HG03196 (cell line): ENCODE measurements around the gene ETS1.

Experiments
- ATAC-seq: cut with Tn5 transposase; IDR thresholded peaks from one replicate; pipeline ENCODE4 v1.9.1; 2021; ENCODE audit not compliant: unreplicated experiment

The ETS1 gene

GRCh38 chr11:128569291-128569690 is 18.1 kb downstream of the ETS1 start:
- ATAC-seq = no peak

- ATAC-seq = no peak
Observed at GRCh38 chr11:128568166-128568778, 19.1 kb downstream of the ETS1 start.

- ATAC-seq = no peak
Observed at GRCh38 chr11:128567130-128567529, 20.2 kb downstream of the ETS1 start.

DNA sequence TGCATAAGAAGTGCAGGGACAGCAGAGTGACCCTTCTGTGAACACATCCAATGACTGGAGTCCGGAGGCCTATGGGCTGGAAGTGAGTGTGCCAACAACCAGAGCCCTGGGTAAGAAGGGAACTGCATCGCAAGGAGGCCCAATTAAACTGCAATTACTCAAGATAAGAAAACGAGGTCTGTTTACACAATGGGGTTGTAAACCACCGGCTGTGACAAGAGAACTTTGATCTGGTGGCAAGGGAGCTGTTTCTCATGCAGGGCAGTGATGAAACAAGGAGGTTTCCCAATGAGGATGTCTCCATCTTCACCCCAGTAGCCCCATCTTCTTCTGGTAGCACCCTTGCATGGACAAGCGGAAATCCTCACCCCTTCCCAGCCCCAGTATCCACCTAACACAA is 21.5 kb downstream of the ETS1 start:
- ATAC-seq = no peak

DNA sequence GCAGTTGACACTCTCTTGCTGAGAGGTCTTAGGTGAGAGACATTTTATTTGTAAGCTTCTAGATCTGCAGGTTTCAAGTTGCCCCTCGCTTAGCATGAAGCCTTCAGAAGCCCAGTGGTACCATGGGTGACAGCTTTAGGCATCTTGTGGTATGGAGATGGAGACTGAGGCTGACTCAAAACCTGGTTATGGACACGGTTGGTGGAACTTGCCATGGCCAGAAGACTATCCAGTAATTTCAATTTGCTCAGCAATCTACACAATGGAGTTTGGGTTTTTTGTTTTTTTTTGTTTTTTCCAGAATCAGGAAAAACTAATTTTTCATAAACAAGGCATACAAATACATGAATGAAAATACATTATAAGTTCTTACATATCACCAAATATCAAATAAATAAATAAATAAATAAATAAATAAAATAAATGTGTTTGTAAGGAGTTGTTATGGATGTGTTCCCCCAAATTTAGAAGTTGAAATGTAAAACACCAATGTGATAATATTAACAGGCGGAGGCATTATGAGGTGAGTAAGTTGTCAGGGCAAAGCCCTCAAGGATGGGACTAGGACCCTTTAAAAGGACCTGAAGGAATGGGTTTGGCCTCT is 22.6 kb downstream of the ETS1 start:
- ATAC-seq = no peak

- ATAC-seq = no peak
Observed at GRCh38 chr11:128563942-128564641, 23.3 kb downstream of the ETS1 start.

GRCh38 chr11:128563308-128563707 is 24.1 kb downstream of the ETS1 start:
- no peak for ATAC-seq

GRCh38 chr11:128559496-128560103 is 27.8 kb downstream of the ETS1 start:
- ATAC-seq = no peak

DNA sequence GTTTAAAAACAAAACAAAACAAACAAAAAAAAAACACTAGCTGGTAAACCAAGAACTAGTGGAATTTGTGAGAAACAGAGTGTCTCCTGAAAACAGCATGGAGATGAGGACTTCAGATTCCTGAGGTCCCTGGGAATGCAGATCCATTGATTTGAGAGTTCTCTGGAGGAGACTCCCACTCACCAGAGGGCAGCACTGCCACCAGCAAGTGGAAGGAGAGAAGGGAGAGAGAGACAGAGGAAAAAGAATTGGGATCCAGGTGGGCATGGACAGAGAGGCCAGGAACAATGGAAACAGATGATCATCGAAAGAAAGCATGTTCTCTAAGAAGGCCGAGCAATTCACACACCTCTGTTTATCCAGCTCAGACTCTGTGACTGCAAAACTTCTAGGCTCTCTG is 31.8 kb downstream of the ETS1 start:
- ATAC-seq = no peak

GRCh38 chr11:128553662-128554362 is 33.5 kb downstream of the ETS1 start:
- no peak for ATAC-seq

- peak; percentile 55 for ATAC-seq
Observed at GRCh38 chr11:128552783-128553661, 34.3 kb downstream of the ETS1 start.

- peak; percentile 68 for ATAC-seq
Observed at GRCh38 chr11:128551611-128552335, 35.6 kb downstream of the ETS1 start.

GRCh38 chr11:128551058-128551457 is 36.3 kb downstream of the ETS1 start:
- no peak for ATAC-seq

DNA sequence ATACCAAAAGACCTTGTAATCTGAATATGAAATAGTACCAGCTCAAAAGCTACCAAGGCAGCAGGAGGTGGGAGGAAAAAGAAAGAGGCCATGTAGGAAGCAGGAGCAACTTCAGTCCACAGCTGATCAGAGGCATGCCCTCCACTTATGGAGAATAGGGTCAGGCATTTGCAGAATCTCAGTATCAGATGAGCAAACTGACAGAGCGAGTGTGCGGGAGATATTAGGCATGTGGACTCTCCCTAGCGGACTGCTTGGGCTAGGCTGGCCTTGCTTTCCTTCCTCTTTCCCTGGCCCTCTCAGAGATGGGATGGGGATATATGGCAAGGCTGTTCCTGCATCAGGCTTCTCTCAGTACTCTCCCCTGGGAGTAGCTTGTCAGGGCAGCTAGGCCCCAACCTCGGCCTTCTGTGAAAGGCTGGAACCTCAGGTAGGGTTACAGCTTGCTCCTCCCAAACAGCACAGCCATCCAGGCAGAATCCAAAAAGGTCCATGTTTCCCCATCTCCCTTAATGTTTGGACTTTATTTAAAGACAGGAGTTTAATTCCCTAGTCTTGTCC is 37.0 kb downstream of the ETS1 start:
- ATAC-seq = no peak

DNA sequence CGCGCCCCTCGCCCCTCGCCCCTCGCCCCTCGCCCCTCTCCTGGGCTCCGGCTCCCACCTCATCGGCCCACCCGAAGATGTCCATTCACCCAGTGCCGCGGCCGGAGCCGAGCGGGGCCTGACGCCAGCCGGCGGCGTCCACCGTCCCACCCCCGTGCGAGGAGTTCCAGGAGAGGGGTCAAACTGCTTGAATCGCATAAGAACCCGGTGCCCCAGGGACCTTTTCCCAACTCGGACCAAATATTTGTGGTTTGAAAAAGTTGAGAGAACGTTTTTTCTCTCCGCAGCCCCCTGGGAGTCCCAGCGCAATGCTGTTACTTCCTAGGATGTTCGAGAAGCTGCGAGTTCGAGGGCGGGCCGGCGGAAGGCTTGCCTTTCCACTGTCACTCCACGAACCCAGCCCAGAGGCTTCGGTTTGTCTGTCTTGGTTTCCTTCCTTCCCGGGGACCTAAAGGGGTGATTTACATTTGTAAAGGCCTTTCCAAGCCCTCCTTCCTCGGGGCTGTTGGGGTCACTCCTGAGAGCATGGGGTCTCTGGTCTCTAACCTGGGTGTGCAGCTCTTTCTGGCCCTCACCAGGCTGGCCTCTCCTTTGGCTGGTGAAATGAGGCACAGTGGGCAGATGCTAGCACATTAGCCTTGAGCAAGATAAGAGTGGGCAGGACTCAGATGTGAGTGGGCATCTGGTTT is 38.0 kb downstream of the ETS1 start:
- ATAC-seq = no peak

DNA sequence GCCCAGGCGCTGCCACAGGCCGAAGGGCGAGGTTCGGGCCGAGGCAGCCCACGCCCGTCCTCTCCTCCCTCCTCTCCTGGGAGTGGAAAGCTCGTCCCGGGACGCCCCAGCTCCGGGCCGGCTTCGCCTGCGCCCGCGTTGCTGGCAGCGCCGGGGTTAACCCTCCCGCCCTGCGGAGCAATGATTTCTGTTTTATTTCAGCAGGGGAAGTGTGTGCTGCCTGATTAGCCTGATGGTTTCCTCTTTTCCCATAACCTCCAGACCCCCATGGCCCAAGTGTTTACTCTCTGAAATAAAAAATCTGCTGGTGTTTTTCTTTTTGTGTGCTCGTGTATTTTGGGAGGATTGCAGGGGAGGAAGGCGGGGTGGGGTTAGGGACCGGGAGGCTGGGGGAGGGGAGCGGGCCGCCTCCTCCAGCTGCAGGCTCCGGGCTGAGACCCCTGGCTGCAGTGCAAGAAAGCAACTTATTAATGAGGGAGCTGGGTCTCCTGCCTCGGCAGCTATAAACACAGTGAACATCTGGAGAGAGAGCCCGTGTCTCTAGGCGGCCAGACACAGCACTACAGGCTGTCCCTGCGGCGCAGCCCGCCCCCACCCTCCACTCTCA is 38.6 kb downstream of the ETS1 start:
- no peak for ATAC-seq

GRCh38 chr11:128547946-128548648 is 39.3 kb downstream of the ETS1 start:
- ATAC-seq = no peak

DNA sequence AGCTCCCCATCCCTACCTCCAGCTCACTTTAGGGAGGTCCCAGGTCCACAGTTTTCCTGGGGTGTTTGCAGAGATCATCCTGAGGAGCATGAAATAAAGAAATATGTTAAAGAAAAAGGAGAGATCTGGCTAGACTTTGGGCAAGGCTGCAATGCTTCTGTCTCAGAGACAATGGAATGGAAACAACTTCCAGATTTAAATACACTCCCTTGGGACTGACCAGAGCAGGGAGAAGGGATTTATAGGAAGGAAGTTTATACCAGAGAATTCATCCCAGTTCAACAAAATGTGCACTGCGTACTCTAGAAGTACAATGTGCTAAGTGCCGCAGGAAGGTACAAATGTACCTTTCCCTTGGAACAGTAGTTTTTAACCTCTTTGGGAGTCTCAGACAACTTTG is 40.4 kb downstream of the ETS1 start:
- no peak for ATAC-seq
